Left forelimb (tissue), 1 donor: ENCODE measurements around the gene IGF2BP3.

Source experiments
- DNase-seq: peaks from one replicate; pipeline ENCODE4 v3.0.0-alpha.2; 2018; ENCODE audit warnings: low spot score

Gene IGF2BP3

GRCh38 chr7:23377134-23377533, 93.2 kb downstream of the IGF2BP3 start:
- no peak for DNase-seq

GRCh38 chr7:23373151-23374004, 96.9 kb downstream of the IGF2BP3 start:
- no peak for DNase-seq

GRCh38 chr7:23372611-23373010, 97.7 kb downstream of the IGF2BP3 start:
- DNase-seq, result no peak

GRCh38 chr7:23371654-23372053, 98.6 kb downstream of the IGF2BP3 start:
- no peak for DNase-seq

DNA sequence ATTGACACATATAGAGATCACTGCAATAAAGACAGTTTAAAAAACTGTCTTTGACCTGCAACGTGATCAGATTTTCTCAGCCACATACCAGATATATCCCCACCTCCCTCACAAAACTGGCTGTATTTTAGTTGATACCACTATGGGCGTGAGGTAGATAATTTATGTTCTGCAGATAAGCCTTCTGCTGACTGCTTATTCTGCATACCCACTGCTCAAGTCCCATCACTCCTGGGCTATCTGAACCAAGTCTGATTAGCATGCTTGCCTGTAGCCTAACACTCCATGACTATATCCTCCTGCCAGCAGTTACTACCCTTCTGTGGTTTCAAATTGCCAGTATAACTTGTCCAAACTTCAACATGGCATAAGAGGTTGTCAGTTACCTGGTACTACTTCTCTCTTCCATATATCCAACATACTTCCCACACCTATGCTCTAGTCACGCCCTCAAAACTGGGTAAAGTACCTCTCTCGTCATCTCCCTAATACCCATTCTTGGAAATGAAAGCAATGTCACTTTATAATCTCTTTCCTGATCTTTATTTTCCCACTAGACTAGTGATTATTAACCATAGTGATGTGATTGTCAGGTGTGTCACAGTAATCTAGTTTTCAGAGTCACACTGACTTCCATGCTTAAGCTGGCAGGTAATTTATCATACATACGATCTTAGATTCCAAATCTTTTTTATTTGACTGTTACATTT, 100.4 kb downstream of the IGF2BP3 start:
- DNase-seq, result no peak

- DNase-seq, result no peak
Measured at GRCh38 chr7:23369100-23369499, 101.2 kb downstream of the IGF2BP3 start.

DNA sequence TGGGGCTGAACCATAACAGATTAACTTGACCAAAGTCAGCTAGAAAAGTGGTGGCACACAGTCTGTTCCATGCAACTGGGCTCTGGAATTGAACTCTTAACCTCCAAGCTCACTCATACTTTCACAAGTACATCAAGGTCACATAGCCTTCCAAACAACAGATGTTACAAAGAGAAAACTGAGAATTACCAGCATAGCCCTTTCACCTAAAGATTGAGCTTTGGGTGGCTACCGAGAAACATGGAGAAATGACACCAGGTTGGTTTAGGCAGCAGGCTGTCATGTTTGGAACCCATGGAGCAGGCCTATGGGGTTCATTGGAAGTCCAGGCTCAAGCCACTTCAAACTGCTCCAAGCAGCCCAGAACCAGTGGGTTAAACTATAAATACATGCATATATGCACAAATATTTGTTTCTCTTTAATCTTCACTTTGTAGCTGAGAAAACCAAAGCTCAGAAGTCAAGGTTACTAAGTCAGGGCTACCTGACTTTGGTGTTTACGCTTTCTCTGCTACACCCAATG, 112.1 kb downstream of the IGF2BP3 start:
- no peak for DNase-seq

DNA sequence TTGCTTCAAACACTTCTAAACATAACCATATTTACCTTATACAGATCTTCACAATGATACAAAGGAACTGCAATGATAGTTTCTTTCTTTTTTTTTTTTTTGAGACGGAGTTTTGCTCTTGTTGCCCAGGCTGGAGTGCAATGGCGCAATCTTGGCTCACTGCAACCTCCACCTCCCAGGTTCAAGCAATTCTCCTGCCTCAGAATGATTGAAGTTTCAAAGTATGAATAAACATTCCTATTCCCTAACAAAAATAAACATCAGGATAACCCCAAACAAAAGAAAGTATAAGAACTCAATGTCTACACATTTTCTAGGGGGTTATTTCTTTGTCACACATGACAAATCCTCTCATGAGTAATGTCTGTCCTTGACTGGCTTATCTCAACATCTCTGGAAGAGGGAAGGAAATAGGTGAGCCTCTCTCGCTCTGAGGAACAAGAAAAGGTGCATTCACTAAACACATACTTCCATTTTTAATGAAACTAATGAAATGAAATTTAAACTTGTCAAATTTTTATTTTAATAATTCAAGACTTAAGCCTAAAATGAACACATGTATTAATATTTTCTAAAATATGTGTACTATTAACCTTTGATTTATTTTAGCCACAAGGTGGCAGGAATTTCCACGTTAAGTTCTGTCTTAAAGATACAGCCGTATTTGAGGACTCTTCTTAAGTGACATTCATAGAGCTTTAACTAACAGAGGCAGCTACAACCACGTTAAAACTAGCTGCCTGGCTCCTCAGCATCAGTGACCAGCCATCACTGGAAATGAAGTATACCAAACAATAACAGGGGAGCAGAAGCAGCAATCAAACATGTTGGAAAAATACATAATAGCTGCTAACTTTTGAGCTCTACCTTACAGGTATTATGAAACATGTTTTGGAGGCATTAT, 112.8 kb downstream of the IGF2BP3 start:
- DNase-seq, result no peak

- DNase-seq, result no peak
Measured at GRCh38 chr7:23356726-23357125, 113.6 kb downstream of the IGF2BP3 start.

GRCh38 chr7:23356168-23356567, 114.1 kb downstream of the IGF2BP3 start:
- no peak for DNase-seq

DNA sequence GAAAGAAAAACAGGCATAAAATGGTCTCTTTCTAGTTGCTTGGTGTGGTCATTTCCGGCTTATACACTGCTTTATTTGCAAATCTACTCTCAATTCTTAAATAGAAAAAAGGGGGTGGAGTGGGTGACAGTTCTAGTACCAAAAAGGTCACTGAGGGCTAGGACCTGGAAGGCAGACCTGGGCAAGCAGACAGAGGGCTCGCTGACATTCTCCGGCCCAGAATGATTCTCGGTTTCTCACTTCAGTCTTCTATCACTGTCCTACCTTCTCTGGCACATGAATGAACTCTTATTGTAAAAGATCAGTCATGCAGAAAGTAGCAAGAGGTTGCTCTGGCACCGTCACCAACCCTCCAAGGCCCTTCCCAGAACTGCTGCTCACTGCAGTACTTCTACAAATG, 117.1 kb downstream of the IGF2BP3 start:
- no peak for DNase-seq

GRCh38 chr7:23350466-23350865, 119.8 kb downstream of the IGF2BP3 start:
- no peak for DNase-seq

DNA sequence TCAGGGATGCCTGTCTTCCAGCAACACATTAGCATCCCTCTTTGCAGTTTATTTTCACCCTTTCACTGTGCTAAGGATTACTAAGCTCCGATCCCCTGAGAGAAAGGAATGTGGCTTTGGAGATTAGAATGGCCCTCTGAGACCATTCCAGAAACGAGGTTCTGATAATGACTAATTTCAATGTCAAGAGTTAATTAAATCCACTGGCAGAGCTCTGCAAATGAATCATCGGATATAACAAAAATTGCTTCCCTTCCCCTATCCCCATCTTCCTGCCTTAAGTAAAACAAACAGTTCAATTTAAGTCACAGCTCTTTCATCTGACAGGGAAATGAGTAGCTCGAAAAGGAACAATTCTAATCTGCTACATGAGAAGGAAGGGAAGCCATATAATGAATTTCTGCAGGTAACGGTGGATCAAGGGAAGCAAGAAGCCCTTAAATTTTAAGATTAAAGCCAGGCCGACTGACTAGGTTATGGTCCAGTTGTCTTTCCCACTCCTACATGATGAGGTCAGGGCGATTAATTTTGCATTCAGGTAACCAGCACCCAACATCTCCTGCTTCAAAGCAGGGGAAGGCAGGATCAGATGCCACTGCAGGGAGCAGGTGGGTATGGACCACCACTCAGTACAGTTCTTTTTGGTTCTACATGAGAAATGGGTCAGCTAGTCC, 120.7 kb downstream of the IGF2BP3 start:
- DNase-seq, result no peak

DNA sequence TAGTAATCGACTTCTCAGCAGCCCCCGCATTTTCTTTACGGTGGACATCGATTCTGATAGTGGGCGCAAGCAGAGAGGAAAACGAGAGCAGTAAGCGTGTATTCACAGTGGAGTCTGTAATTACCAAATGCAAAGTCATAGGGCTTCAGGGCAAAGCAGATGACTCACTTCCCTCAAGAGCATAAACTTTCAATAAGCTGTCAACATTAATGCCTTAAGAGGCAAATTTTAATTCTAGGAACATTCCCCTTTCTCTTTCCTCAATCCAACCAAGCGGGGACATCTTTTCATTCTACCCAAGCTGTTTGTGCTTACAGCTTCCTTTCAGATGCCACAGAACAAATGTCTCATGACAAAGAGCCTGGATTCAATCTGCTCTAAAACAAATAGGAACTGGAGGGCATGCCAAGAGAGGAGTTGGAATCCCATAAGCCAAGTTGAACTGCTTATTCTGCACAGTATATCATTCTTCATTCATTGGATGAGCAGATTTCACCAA, 122.6 kb downstream of the IGF2BP3 start:
- DNase-seq, result no peak

GRCh38 chr7:23347033-23347681, 123.1 kb downstream of the IGF2BP3 start:
- DNase-seq, result no peak

DNA sequence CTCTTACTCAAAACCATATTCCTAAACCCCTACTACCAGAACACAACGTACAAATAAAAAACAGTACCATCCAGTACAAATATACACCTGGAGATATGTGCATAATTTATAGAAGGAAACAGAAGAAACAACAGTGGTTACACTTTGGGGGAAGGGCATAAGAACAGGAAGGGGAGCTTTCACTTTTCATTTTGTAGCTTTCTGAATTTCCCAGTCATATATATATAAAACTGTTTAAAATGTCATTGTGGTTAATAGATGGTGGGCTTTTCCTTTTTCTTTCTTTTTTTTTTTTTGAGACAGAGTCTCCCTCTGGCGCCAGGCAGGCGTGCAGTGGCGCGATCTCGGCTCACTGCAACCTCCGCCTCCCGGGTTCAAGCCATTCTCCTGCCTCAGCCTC, 124.0 kb downstream of the IGF2BP3 start:
- no peak for DNase-seq

- DNase-seq, result no peak
Measured at GRCh38 chr7:23345601-23346000, 124.7 kb downstream of the IGF2BP3 start.

DNA sequence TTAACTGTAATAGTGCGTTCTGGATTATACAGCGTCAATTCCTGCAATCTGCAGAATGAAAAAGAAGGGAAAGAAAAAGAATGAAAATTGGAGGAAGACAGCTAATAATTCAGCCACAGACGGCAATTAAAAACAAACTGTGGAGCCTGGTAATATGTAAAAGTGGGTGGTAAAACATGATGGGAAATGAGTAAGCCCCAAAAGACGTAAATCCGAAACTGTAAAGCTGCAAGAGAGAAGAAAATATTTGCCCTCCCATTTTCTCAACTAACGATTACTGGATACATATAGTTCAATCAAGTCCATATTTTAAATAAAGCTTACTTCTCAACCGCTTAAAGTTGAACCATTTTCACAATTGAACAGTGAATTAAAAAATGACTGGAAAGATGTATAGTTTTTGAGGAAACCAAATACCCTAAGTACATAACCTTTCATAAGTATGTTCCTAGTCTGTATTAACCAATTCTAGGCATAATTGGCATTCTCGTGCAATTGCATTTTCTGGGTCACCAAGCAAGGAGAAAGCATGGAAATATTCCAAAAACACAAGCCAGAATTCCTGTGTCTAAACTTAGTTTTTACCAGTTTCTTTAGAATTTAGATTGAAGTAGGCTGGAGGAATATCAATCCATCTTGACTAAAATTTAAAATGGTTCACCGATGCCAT, 126.3 kb downstream of the IGF2BP3 start:
- DNase-seq, result no peak

- no peak for DNase-seq
Measured at GRCh38 chr7:23343102-23343501, 127.2 kb downstream of the IGF2BP3 start.
